ENCODE measurements around the gene HECTD4.

The HECTD4 gene

GRCh38 chr12:112176321-112177010 lies 205.8 kb downstream of the HECTD4 start:
- DNase-seq (ENCODE audit: low spot score), result no peak

GRCh38 chr12:112175361-112176155 lies 206.7 kb downstream of the HECTD4 start:
- DNase-seq (ENCODE audit: low spot score), result no peak

- DNase-seq (ENCODE audit: low spot score), result no peak
Measured at GRCh38 chr12:112172556-112173324, 209.5 kb downstream of the HECTD4 start.

- DNase-seq (ENCODE audit: low spot score), result no peak
Measured at GRCh38 chr12:112170971-112171596, 211.1 kb downstream of the HECTD4 start.

GRCh38 chr12:112170376-112170775 lies 211.9 kb downstream of the HECTD4 start:
- no peak for DNase-seq (ENCODE audit: low spot score)

- no peak for DNase-seq (ENCODE audit: low spot score)
Measured at GRCh38 chr12:112169966-112170365, 212.3 kb downstream of the HECTD4 start.

GRCh38 chr12:112169161-112169872 lies 212.9 kb downstream of the HECTD4 start:
- no peak for DNase-seq (ENCODE audit: low spot score)

- no peak for DNase-seq (ENCODE audit: low spot score)
Measured at GRCh38 chr12:112168561-112168971, 213.7 kb downstream of the HECTD4 start.

GRCh38 chr12:112167718-112168525 lies 214.3 kb downstream of the HECTD4 start:
- no peak for DNase-seq (ENCODE audit: low spot score)

GRCh38 chr12:112167031-112167461 lies 215.2 kb downstream of the HECTD4 start:
- no peak for DNase-seq (ENCODE audit: low spot score)

GRCh38 chr12:112166051-112167015 lies 215.9 kb downstream of the HECTD4 start:
- no peak for DNase-seq (ENCODE audit: low spot score)

GRCh38 chr12:112165624-112166023 lies 216.6 kb downstream of the HECTD4 start:
- DNase-seq (ENCODE audit: low spot score), result no peak

- no peak for DNase-seq (ENCODE audit: low spot score)
Measured at GRCh38 chr12:112164011-112164660, 218.1 kb downstream of the HECTD4 start.

- DNase-seq (ENCODE audit: low spot score), result no peak
Measured at GRCh38 chr12:112163471-112163991, 218.7 kb downstream of the HECTD4 start.

- no peak for DNase-seq (ENCODE audit: low spot score)
Measured at GRCh38 chr12:112163056-112163455, 219.2 kb downstream of the HECTD4 start.

- DNase-seq (ENCODE audit: low spot score), result no peak
Measured at GRCh38 chr12:112162241-112162790, 219.9 kb downstream of the HECTD4 start.

- no peak for DNase-seq (ENCODE audit: low spot score)
Measured at GRCh38 chr12:112161711-112162110, 220.5 kb downstream of the HECTD4 start.

- DNase-seq (ENCODE audit: low spot score), result no peak
Measured at GRCh38 chr12:112160611-112161010, 221.6 kb downstream of the HECTD4 start.

Data from globus pallidus (tissue), 1 donor.